WI38 (cell line): Measurements from ENCODE around the gene DCLK2.

Source experiments
- H3K4me3 ChIP-seq: 2 replicates; pipeline ENCODE4 v1.5.1; 2011; ENCODE audit warnings: low read depth, mild to moderate bottlenecking, control low read depth, low read length
- TF ChIP-seq, protein P1 (sequence below): IDR thresholded peaks from 2 replicates; pipeline ENCODE4 v1.5.1; 2012; ENCODE audit warnings: low read depth, mild to moderate bottlenecking, control low read depth, low read length

Gene DCLK2

DNA sequence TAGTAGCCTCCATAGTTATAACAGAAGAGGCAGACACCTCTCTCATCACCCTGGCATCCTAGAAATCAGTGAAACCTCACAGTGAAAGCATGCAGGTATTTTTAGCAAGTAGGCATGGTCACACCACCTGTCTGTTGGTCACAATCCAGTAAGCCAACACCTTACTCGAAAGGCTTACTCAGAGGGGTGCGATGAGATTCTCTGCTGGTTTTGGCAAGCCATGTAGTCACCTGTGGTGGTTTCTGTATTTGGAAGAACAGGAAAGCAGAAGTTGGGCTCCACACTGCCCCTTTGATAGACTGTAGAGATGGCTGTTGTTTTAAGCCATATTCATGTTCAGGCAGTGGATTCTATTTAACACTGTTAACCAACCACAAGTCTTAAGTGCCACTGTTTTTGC lies 134.7 kb downstream of the DCLK2 start:
- no peak overlapping the region for H3K4me3 ChIP-seq
- TF ChIP-seq, protein P1, sequence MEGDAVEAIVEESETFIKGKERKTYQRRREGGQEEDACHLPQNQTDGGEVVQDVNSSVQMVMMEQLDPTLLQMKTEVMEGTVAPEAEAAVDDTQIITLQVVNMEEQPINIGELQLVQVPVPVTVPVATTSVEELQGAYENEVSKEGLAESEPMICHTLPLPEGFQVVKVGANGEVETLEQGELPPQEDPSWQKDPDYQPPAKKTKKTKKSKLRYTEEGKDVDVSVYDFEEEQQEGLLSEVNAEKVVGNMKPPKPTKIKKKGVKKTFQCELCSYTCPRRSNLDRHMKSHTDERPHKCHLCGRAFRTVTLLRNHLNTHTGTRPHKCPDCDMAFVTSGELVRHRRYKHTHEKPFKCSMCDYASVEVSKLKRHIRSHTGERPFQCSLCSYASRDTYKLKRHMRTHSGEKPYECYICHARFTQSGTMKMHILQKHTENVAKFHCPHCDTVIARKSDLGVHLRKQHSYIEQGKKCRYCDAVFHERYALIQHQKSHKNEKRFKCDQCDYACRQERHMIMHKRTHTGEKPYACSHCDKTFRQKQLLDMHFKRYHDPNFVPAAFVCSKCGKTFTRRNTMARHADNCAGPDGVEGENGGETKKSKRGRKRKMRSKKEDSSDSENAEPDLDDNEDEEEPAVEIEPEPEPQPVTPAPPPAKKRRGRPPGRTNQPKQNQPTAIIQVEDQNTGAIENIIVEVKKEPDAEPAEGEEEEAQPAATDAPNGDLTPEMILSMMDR, result no peak

- TF ChIP-seq, protein P1, result no peak
- no peak overlapping the region for H3K4me3 ChIP-seq
Observed at GRCh38 chr4:150215601-150216000, 137.4 kb downstream of the DCLK2 start.

GRCh38 chr4:150216726-150217125 lies 138.5 kb downstream of the DCLK2 start:
- TF ChIP-seq, protein P1, result no peak
- no peak overlapping the region for H3K4me3 ChIP-seq

DNA sequence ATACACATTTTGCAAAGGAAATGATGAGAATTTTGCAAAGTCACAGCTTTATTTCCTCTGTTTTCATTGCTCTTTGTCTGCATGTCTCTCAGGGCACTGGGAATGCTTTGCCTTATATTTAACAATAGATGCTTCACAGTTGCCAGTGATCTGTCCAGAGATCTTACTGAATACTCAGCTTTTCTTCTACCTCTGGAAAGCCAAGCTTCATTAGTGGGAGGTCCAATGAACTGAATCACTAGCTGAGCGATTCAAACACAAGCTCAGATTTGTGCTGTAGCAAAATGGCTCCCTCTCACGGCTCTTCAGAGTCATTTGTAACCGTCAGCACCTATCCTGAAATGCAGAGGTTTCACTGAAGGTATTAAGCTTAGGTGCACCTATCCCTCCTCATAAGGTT lies 138.9 kb downstream of the DCLK2 start:
- no peak overlapping the region for H3K4me3 ChIP-seq
- TF ChIP-seq, protein P1, result 0 out of 2 replicates have a peak, but pooled peaks have one; percentile 22

- no peak overlapping the region for H3K4me3 ChIP-seq
- TF ChIP-seq, protein P1, result no peak
Observed at GRCh38 chr4:150217808-150218207, 139.6 kb downstream of the DCLK2 start.

DNA sequence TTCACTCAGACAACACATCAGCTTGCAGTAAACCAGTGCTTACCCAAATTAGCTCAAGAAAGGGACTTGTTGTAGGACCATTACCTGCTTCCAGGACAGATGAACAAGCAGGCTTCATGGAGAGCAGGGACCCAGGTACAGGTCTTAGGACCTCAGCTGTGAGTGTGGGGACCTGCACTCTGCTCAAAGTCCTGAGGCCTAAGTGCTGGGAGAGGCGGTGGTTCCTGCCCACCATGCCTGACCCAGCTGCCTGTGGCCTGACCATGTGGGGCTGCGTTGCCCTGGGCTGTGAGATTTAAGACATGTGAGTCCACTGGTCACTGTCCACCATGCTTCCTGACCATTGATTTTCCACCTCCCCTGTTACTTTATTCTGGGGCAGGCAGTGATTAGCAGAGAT lies 140.2 kb downstream of the DCLK2 start:
- no peak overlapping the region for H3K4me3 ChIP-seq
- TF ChIP-seq, protein P1, result no peak

DNA sequence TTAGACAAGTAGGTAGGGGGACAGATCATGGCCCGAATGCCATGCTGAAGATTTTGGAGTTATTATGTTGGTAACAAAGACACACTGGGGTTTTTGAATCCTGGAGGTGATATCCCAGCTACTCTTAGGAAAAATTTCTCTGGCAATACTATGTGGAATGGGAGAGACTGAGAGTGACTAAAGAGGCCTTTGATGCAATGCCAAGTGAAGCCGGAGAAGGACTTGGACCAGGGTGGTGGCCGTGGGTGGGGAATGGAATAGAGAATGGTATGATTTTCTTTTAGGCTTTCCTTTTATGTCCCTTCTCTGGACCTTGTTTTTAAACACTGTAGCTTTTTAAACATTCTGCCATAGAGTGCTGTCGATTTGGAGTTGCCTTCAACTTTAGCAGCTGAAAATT lies 141.6 kb downstream of the DCLK2 start:
- TF ChIP-seq, protein P1, result no peak
- H3K4me3 ChIP-seq, result no peak overlapping the region
